HCT116 (cell line): ENCODE data around the gene GPN1. TPM values are rescaled to one million over a fixed set of nuclear protein-coding genes. Genes with fewer than 3 reads are reported as not detected.

Source experiments
- ATAC-seq: fragments of 200-7000 bp; cut with Tn5 transposase; 2 replicates; pipeline ENCODE4 v1.9.1; 2020; ENCODE audit warnings: mild to moderate bottlenecking, moderate library complexity
- BruUV-seq: library from RNA; stranded (reverse); fragments of 400-500 nt; replicated peaks from 2 replicates; lab custom pipeline; 2021; lab: Mats Ljungman, UMichigan
- CTCF ChIA-PET: fragments of 300-600 bp; sonication (Branson Sonifier 250); formaldehyde crosslinking; loops from one replicate; lab custom pipeline; 2021; ENCODE audit warnings: antibody characterized with exemption; lab: Charles Lee
- POLR2A ChIA-PET: fragments of 300-600, 350-600 bp; sonication (Branson Sonifier 250); formaldehyde crosslinking; loops from one replicate; lab custom pipeline; 2021; ENCODE audit warnings: antibody characterized with exemption; lab: Charles Lee
- RAD21 ChIA-PET, 2 experiments: fragments of 300-600 bp; sonication (Branson Sonifier 250); formaldehyde crosslinking; loops; one replicate each; lab custom pipeline; 2023; ENCODE audit warnings: low total read pairs in 2 of 2; ENCODE audit not compliant: uncharacterized antibody in 2 of 2, unreplicated experiment in 2 of 2, low non-redundant PET in 1 of 2; lab: Charles Lee
- DNase-seq: peaks from one replicate; pipeline ENCODE4 v3.0.0-alpha.2; 2010; ENCODE audit warnings: low read depth, low spot score
- H2AFZ ChIP-seq: fragments of 200-600 bp; shearing (Covaris generic), sonication (generic); 2 replicates; pipeline ENCODE4 v1.6.1; 2017; ENCODE audit warnings: low read depth, mixed run types, mixed read lengths, antibody characterized with exemption, low read length; ENCODE audit not compliant: poor library complexity, severe bottlenecking
- H3K27ac ChIP-seq: 2 replicates; pipeline ENCODE4 v1.5.1; 2012; ENCODE audit warnings: low read depth, low read length
- H3K27me3 ChIP-seq: fragments of 200-600 bp; sonication (generic); 2 replicates; pipeline ENCODE4 v1.6.1; 2016; ENCODE audit warnings: mixed run types, low read length, mixed read lengths; ENCODE audit not compliant: insufficient read depth
- H3K36me3 ChIP-seq, 2 experiments: fragments of 200-500 bp in 1 of 2; fragments of 200-600 bp in 1 of 2; sonication (Bioruptor generic) in 1 of 2; sonication (generic) in 1 of 2; 2 replicates each; pipeline versions ENCODE4 v1.5.1 to v1.6.1; 2014 to 2016; ENCODE audit warnings: low read length in 2 of 2, inconsistent platforms in 1 of 2, mixed read lengths in 1 of 2, mixed run types in 1 of 2; ENCODE audit not compliant: insufficient read depth in 2 of 2, control insufficient read depth in 1 of 2
- H3K4me1 ChIP-seq, 2 experiments: fragments of 200-600 bp in 1 of 2; sonication (generic) in 1 of 2; 2 replicates each; pipeline versions ENCODE4 v1.5.1 to v1.6.1; 2012 to 2017; ENCODE audit warnings: low read length in 2 of 2, inconsistent platforms in 1 of 2, mild to moderate bottlenecking in 1 of 2, mixed read lengths in 1 of 2, mixed run types in 1 of 2, moderate library complexity in 1 of 2; ENCODE audit not compliant: insufficient read depth in 2 of 2, control insufficient read depth in 1 of 2
- H3K4me2 ChIP-seq: fragments of 200-600 bp; sonication (generic); 2 replicates; pipeline ENCODE4 v1.6.1; 2017; ENCODE audit warnings: mixed run types, low read length, mixed read lengths
- H3K4me3 ChIP-seq, 2 experiments: fragments of 200-600 bp in 1 of 2; sonication (generic) in 1 of 2; replicated peaks in 1 of 2; 2 replicates each; pipeline ENCODE4 v1.5.1; 2011 to 2016; ENCODE audit warnings: low read length in 2 of 2, control low read depth in 1 of 2, low read depth in 1 of 2, mild to moderate bottlenecking in 1 of 2, mixed read lengths in 1 of 2, mixed run types in 1 of 2
- H3K79me2 ChIP-seq: fragments of 200-600 bp; sonication (generic); 2 replicates; pipeline ENCODE4 v1.6.1; 2017; ENCODE audit warnings: mild to moderate bottlenecking, mixed run types, low read length, moderate library complexity, mixed read lengths; ENCODE audit not compliant: insufficient read depth
- H3K9ac ChIP-seq: fragments of 200-600 bp; sonication (generic); 2 replicates; pipeline ENCODE4 v1.6.1; 2016; ENCODE audit warnings: low read length, mixed read lengths
- H3K9me2 ChIP-seq: fragments of 200-600 bp; sonication (generic), shearing (Covaris generic); 2 replicates; pipeline ENCODE4 v1.6.1; 2017; ENCODE audit warnings: mixed run types, mild to moderate bottlenecking, moderate library complexity; ENCODE audit not compliant: insufficient read depth
- H3K9me3 ChIP-seq, 2 experiments: fragments of 200-500 bp in 1 of 2; fragments of 200-600 bp in 1 of 2; sonication (Bioruptor generic) in 1 of 2; sonication (generic) in 1 of 2; 2 replicates each; pipeline ENCODE4 v1.6.1; 2014 to 2017; ENCODE audit warnings: low read length in 2 of 2, mixed read lengths in 2 of 2, inconsistent platforms in 1 of 2, low read depth in 1 of 2, mild to moderate bottlenecking in 1 of 2, mixed run types in 1 of 2, moderate library complexity in 1 of 2; ENCODE audit not compliant: control insufficient read depth in 1 of 2, insufficient read depth in 1 of 2
- H4K20me1 ChIP-seq: fragments of 200-600 bp; sonication (generic), shearing (Covaris generic); 2 replicates; pipeline ENCODE4 v1.6.1; 2017; ENCODE audit warnings: mixed run types, mild to moderate bottlenecking, moderate library complexity; ENCODE audit not compliant: insufficient read depth
- ATF3 ChIP-seq: IDR thresholded peaks from 2 replicates; pipeline ENCODE4 v1.6.1; 2012
- CEBPB ChIP-seq: IDR thresholded peaks from 2 replicates; pipeline ENCODE4 v1.6.1; 2012; ENCODE audit warnings: low read depth
- EGR1 ChIP-seq: IDR thresholded peaks from 2 replicates; pipeline ENCODE4 v1.6.1; 2012; ENCODE audit warnings: low read depth
- ELF1 ChIP-seq: IDR thresholded peaks from 2 replicates; pipeline ENCODE4 v1.6.1; 2012; ENCODE audit warnings: low read depth, borderline replicate concordance
- EZH2 ChIP-seq: fragments of 200-600 bp; sonication (generic); IDR thresholded peaks from 2 replicates; pipeline ENCODE4 v1.6.1; 2017; ENCODE audit warnings: antibody characterized with exemption, mixed run types
- EZH2phosphoT487 ChIP-seq: fragments of 200-600 bp; IDR thresholded peaks from 2 replicates; pipeline ENCODE4 v1.6.1; 2018; ENCODE audit warnings: antibody characterized with exemption, borderline replicate concordance
- FOSL1 ChIP-seq: IDR thresholded peaks from 2 replicates; pipeline ENCODE4 v1.6.1; 2012; ENCODE audit warnings: low read depth
- JUND ChIP-seq: IDR thresholded peaks from 2 replicates; pipeline ENCODE4 v1.6.1; 2012
- MAX ChIP-seq: IDR thresholded peaks from 2 replicates; pipeline ENCODE4 v1.6.1; 2012
- POLR2AphosphoS5 ChIP-seq: IDR thresholded peaks from 2 replicates; pipeline ENCODE4 v1.6.1; 2011; ENCODE audit warnings: mild to moderate bottlenecking, low read depth, low read length, moderate library complexity
- RAD21 ChIP-seq: IDR thresholded peaks from 2 replicates; pipeline ENCODE4 v1.6.1; 2012; ENCODE audit warnings: low read depth, mild to moderate bottlenecking
- SIN3A ChIP-seq: IDR thresholded peaks from 2 replicates; pipeline ENCODE4 v1.6.1; 2012; ENCODE audit warnings: low read depth
- SP1 ChIP-seq: IDR thresholded peaks from 2 replicates; pipeline ENCODE4 v1.6.1; 2012; ENCODE audit warnings: low read depth
- SRF ChIP-seq: IDR thresholded peaks from 2 replicates; pipeline ENCODE4 v1.6.1; 2012; ENCODE audit warnings: low read depth
- YY1 ChIP-seq: IDR thresholded peaks from 2 replicates; pipeline ENCODE4 v1.6.1; 2011; ENCODE audit warnings: low read length, low read depth, moderate library complexity, mild to moderate bottlenecking; ENCODE audit not compliant: insufficient replicate concordance; ENCODE audit errors: extremely low read depth
- ZFX ChIP-seq: fragments of 450-650 bp; IDR thresholded peaks from 2 replicates; pipeline ENCODE4 v1.6.1; 2017
- intact Hi-C: fragments of 100-400 bp; cut with micrococcal nuclease; formaldehyde crosslinking; loops from 2 replicates; pipeline ENCODE4 v1.10.0; 2022
- total RNA-seq: library from RNA; stranded (reverse); gene quantifications from one replicate; pipeline ENCODE4 v1.2.1, GENCODE V29; 2021; ENCODE audit not compliant: unreplicated experiment

Gene GPN1
- total RNA-seq, 1 experiment from 2014 or later = 34.3 TPM

GRCh38 chr2:27583390-27583915 is 45.4 kb upstream of the GPN1 start:
- peak overlapping the region; percentile 94 to 95 for H3K4me3 ChIP-seq
- peaks cover 56% of the 10 kb centered on the region for H3K79me2 ChIP-seq
- POLR2A ChIA-PET = interaction anchor here (1.1 kb wide), 1 partner anchor 44 kb away, joined by 3 read pairs; no protein-coding TSS in a partner anchor
- 0 out of 2 replicates have a peak, but pooled peaks cover 2% of the 10 kb centered on the region for H4K20me1 ChIP-seq
- H3K27me3 ChIP-seq = no peaks in the 10 kb centered on the region
- TSS peak; percentile 75 for BruUV-seq
- H3K9me2 ChIP-seq = no peaks in the 10 kb centered on the region
- H3K36me3 ChIP-seq = no peaks in the 10 kb centered on the region
- H3K9me3 ChIP-seq = no peaks in the 10 kb centered on the region; a peak in 1 of 4 replicates
- peak overlapping the region; percentile 89 for H3K9ac ChIP-seq
- peak overlapping the region; percentile 96 for H3K4me2 ChIP-seq
- CTCF ChIA-PET = no interaction called here
- RAD21 ChIA-PET = no interaction called here
- TF ChIP-seq SIN3A = no peak
- peak; percentile 8; the same call in 1 of the 2 replicates for TF ChIP-seq ZFX
- no peak for DNase-seq
- peak overlapping the region; percentile 58 for H3K27ac ChIP-seq
- intact Hi-C loops = loop anchor here (10.0 kb wide), 1 partner anchor 159 kb away; the partner anchor contains the start of gene NRBP1
- ATAC-seq = peak; percentile 13
- H2AFZ ChIP-seq = no peak overlapping the region
- H3K4me1 ChIP-seq = peaks cover 0 to 19% of the 10 kb centered on the region in 2 experiments; a peak in 2 of 4 replicates

GRCh38 chr2:27584597-27584996 is 44.3 kb upstream of the GPN1 start:
- Histone ChIP-seq H3K79me2 (peaks cover 67% of the 10 kb centered on the region), H3K27me3 (no peaks in the 10 kb centered on the region), H2AFZ (no peak overlapping the region), H3K4me2 (peak overlapping the region; percentile 96), H3K9ac (no peak overlapping the region), H3K27ac (no peak overlapping the region), H4K20me1 (0 out of 2 replicates have a peak, but pooled peaks cover 10% of the 10 kb centered on the region), H3K9me3 (no peaks in the 10 kb centered on the region), H3K9me2 (no peaks in the 10 kb centered on the region), H3K4me1 (peaks cover 0 to 19% of the 10 kb centered on the region in 2 experiments; a peak in 2 of 4 replicates), H3K36me3 (no peaks in the 10 kb centered on the region), H3K4me3 (peak overlapping the region in 1 of 2 experiments; percentile 94; a peak in 3 of 4 replicates)
- CTCF ChIA-PET = no interaction called here
- RAD21 ChIA-PET = no interaction called here
- no TSS peak for BruUV-seq
- TF ChIP-seq SIN3A = no peak
- TF ChIP-seq EZH2 = no peak
- no peak for TF ChIP-seq ATF3
- TF ChIP-seq CEBPB = no peak
- TF ChIP-seq MAX = no peak
- TF ChIP-seq JUND = no peak
- no peak for TF ChIP-seq FOSL1
- no peak for TF ChIP-seq POLR2AphosphoS5
- TF ChIP-seq YY1 = no peak
- no peak for TF ChIP-seq ZFX
- no peak for TF ChIP-seq RAD21
- no peak for TF ChIP-seq SRF
- no peak for TF ChIP-seq SP1
- TF ChIP-seq EGR1 = no peak
- no peak for TF ChIP-seq ELF1
- TF ChIP-seq EZH2phosphoT487 = no peak
- ATAC-seq (no peak), DNase-seq (no peak)
- POLR2A ChIA-PET = no interaction called here
- intact Hi-C loops = loop anchor here (10.0 kb wide), 1 partner anchor 160 kb away; the partner anchor contains the start of gene NRBP1
